ENCODE results near the gene PRG3.
A peak's percentile ranks its signal among the peaks of the same experiment; 100 is the strongest.

Gene PRG3

DNA sequence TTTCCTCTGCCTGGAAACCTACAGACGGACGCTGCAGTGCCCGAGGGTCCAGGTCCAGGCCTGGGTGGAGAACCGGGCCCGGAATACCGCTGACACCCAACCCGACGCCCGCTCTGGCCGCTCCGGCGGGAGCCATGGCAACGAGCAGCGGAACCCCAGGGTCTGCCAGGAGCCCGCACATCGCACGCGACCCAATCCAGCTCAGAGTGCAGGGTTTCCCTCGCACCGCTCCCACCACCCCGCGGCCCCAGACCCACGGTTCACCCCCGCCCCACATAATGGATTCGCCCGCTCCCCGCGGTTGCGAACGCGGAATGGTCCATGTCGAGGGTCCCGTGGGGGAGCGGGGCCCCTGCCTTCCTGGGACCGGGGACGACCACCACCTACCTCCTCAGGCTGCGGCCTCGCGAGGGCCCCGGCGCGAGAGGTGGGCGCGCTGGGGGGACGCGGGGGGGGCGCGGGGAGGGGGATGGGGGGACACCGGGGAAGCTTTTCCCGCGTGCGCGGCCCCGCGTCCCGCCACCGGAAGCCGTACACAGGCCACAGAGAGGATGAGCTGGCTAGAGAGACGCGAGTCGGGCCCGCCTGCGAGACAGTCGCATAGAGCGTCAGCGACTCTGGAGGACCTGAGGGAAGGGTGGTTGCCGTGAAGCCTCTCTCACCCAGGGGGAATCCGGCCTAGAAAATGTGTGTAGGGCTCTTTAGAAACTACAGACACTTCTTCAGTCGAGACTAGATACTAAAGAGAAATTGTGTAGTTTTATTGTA is 45.4 kb downstream of the PRG3 start, which contains the start of gene SSRP1:
SSRP1 (minus strand) TSS at position 550 of the 768 bp plus-strand sequence. CDS start 771 bp downstream, outside the sequence.
- peak within 1 kb of the TSS; percentile 60 for H2AFZ ChIP-seq (ENCODE audit: low read depth, low read length)
- H2AK5ac ChIP-seq (ENCODE audit: low read length, severe bottlenecking): no peak within 1 kb of the TSS
- H4K8ac ChIP-seq (ENCODE audit: low read length): peak within 1 kb of the TSS; percentile 70
- H2BK5ac ChIP-seq (ENCODE audit: low read depth, low read length, poor library complexity, severe bottlenecking): no peak within 1 kb of the TSS
- peak within 1 kb of the TSS; percentile 11 for H3K27ac ChIP-seq (ENCODE audit: low read length, poor library complexity, severe bottlenecking)
- H3K36me3 ChIP-seq (ENCODE audit: control insufficient read depth in 1 of 2, insufficient read depth in 2 of 2, low read depth in 1 of 2, low read length in 2 of 2): peaks cover 25 to 36% of the 10 kb centered on the region in 2 experiments
- peak within 1 kb of the TSS; percentile 70 for H4K91ac ChIP-seq (ENCODE audit: low read length)
- H3K4ac ChIP-seq (ENCODE audit: low read depth in 1 of 2, low read length in 2 of 2): peak within 1 kb of the TSS; percentile 51 to 54
- H3K27me3 ChIP-seq (ENCODE audit: control insufficient read depth in 1 of 2, insufficient read depth in 1 of 2, low read length in 2 of 2): peaks cover 24 to 28% of the 10 kb centered on the region in 2 experiments
- H3K4me3 ChIP-seq (ENCODE audit: insufficient read depth in 1 of 2, low read depth in 1 of 2, low read length in 2 of 2): peak within 1 kb of the TSS; percentile 80 to 83
- peak within 1 kb of the TSS in 1 of 2 experiments; percentile 28 for H2BK12ac ChIP-seq (ENCODE audit: low read length in 2 of 2)
- peak within 1 kb of the TSS; percentile 77 for H3K4me2 ChIP-seq (ENCODE audit: low read length, poor library complexity, severe bottlenecking)
- peak; percentile 91 for DNase-seq
- H2BK120ac ChIP-seq (ENCODE audit: low read depth, low read length): peak within 1 kb of the TSS; percentile 75
- peak within 1 kb of the TSS; percentile 71 to 73 for H3K18ac ChIP-seq (ENCODE audit: low read depth in 1 of 2, low read length in 2 of 2)
- H3K4me1 ChIP-seq (ENCODE audit: control insufficient read depth, insufficient read depth, low read depth, low read length): peaks cover 8% of the 10 kb centered on the region
- peak within 1 kb of the TSS; percentile 96 for H3K9ac ChIP-seq (ENCODE audit: low read length)
- under 1% methylated on average over 36 of the region's 69 CpGs for WGBS
- H2BK15ac ChIP-seq (ENCODE audit: low read depth, poor library complexity, severe bottlenecking): no peak within 1 kb of the TSS
- no peak within 1 kb of the TSS for H3K23ac ChIP-seq (ENCODE audit: low read length in 2 of 2)
- no peak within 1 kb of the TSS for H3K14ac ChIP-seq (ENCODE audit: low read length in 2 of 2)
- H3K79me1 ChIP-seq (replicated peaks; ENCODE audit: low read length, poor library complexity, severe bottlenecking): peaks cover 21% of the 10 kb centered on the region
- H3K9me3 ChIP-seq (ENCODE audit: control insufficient read depth, low read length): no peaks in the 10 kb centered on the region

DNA sequence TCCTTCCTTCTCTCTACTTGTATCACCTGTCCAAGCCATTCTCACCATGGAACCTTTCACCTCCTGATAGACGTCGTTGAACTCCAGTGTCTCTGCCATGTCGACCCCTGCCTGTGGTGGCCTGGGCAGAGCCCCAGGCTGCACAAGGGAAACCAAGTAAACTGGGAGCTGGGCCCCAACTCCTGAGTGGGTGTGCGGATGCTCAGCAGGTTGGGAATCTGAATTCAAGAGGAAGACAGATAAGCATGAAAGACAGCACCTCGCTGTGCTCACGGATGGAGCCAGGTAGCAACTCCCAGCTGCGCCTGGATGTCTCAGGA is 46.0 kb downstream of the PRG3 start:
- H3K79me1 ChIP-seq (replicated peaks; ENCODE audit: low read length, poor library complexity, severe bottlenecking): peaks cover 26% of the 10 kb centered on the region
- H3K4ac ChIP-seq (ENCODE audit: low read depth in 1 of 2, low read length in 2 of 2): peak overlapping the region; percentile 21 to 51
- peaks cover 31 to 42% of the 10 kb centered on the region in 2 experiments for H3K36me3 ChIP-seq (ENCODE audit: control insufficient read depth in 1 of 2, insufficient read depth in 2 of 2, low read depth in 1 of 2, low read length in 2 of 2)
- H2BK15ac ChIP-seq (ENCODE audit: low read depth, poor library complexity, severe bottlenecking): no peak overlapping the region
- H3K9me3 ChIP-seq (ENCODE audit: control insufficient read depth, low read length): no peaks in the 10 kb centered on the region
- H3K4me1 ChIP-seq (ENCODE audit: control insufficient read depth, insufficient read depth, low read depth, low read length): peaks cover 8% of the 10 kb centered on the region
- H2BK12ac ChIP-seq (ENCODE audit: low read length in 2 of 2): peak overlapping the region in 1 of 2 experiments; percentile 28
- peak overlapping the region; percentile 80 to 83 for H3K4me3 ChIP-seq (ENCODE audit: insufficient read depth in 1 of 2, low read depth in 1 of 2, low read length in 2 of 2)
- DNase-seq: no peak
- no peak overlapping the region for H3K14ac ChIP-seq (ENCODE audit: low read length in 2 of 2)
- peak overlapping the region in 1 of 2 experiments; percentile 73 for H3K18ac ChIP-seq (ENCODE audit: low read depth in 1 of 2, low read length in 2 of 2)
- no peak overlapping the region for H3K23ac ChIP-seq (ENCODE audit: low read length in 2 of 2)
- H3K4me2 ChIP-seq (ENCODE audit: low read length, poor library complexity, severe bottlenecking): peak overlapping the region; percentile 77
- peak overlapping the region; percentile 93 for H3K9ac ChIP-seq (ENCODE audit: low read length)
- H4K8ac ChIP-seq (ENCODE audit: low read length): peak overlapping the region; percentile 70
- H2AK5ac ChIP-seq (ENCODE audit: low read length, severe bottlenecking): no peak overlapping the region
- peaks cover 19 to 23% of the 10 kb centered on the region in 2 experiments for H3K27me3 ChIP-seq (ENCODE audit: control insufficient read depth in 1 of 2, insufficient read depth in 1 of 2, low read length in 2 of 2)
- peak overlapping the region; percentile 15 for H2AFZ ChIP-seq (ENCODE audit: low read depth, low read length)
- 19% methylated on average over 7 of the region's 7 CpGs for WGBS
- H2BK5ac ChIP-seq (ENCODE audit: low read depth, low read length, poor library complexity, severe bottlenecking): no peak overlapping the region
- H4K91ac ChIP-seq (ENCODE audit: low read length): no peak overlapping the region
- no peak overlapping the region for H2BK120ac ChIP-seq (ENCODE audit: low read depth, low read length)
- H3K27ac ChIP-seq (ENCODE audit: low read length, poor library complexity, severe bottlenecking): peak overlapping the region; percentile 11

GRCh38 chr11:57332694-57333440 is 48.1 kb downstream of the PRG3 start:
- Histone ChIP-seq H2BK15ac (ENCODE audit: low read depth, poor library complexity, severe bottlenecking) (no peak overlapping the region), H3K9ac (ENCODE audit: low read length) (no peak overlapping the region), H3K4me3 (ENCODE audit: insufficient read depth in 1 of 2, low read depth in 1 of 2, low read length in 2 of 2) (no peak overlapping the region), H2BK12ac (ENCODE audit: low read length in 2 of 2) (no peak overlapping the region), H2BK5ac (ENCODE audit: low read depth, low read length, poor library complexity, severe bottlenecking) (no peak overlapping the region), H3K36me3 (ENCODE audit: control insufficient read depth in 1 of 2, insufficient read depth in 2 of 2, low read depth in 1 of 2, low read length in 2 of 2) (peaks cover 45 to 63% of the 10 kb centered on the region in 2 experiments), H3K4me2 (ENCODE audit: low read length, poor library complexity, severe bottlenecking) (no peak overlapping the region), H3K4me1 (ENCODE audit: control insufficient read depth, insufficient read depth, low read depth, low read length) (peaks cover 8% of the 10 kb centered on the region), H2BK120ac (ENCODE audit: low read depth, low read length) (no peak overlapping the region), H4K8ac (ENCODE audit: low read length) (no peak overlapping the region), H3K9me3 (ENCODE audit: control insufficient read depth, low read length) (no peaks in the 10 kb centered on the region), H3K4ac (ENCODE audit: low read depth in 1 of 2, low read length in 2 of 2) (no peak overlapping the region), H3K27ac (ENCODE audit: low read length, poor library complexity, severe bottlenecking) (no peak overlapping the region), H3K14ac (ENCODE audit: low read length in 2 of 2) (no peak overlapping the region), H2AFZ (ENCODE audit: low read depth, low read length) (no peak overlapping the region), H3K79me1 (replicated peaks; ENCODE audit: low read length, poor library complexity, severe bottlenecking) (peaks cover 44% of the 10 kb centered on the region), H3K18ac (ENCODE audit: low read depth in 1 of 2, low read length in 2 of 2) (no peak overlapping the region), H4K91ac (ENCODE audit: low read length) (peak overlapping the region; percentile 29), H3K23ac (ENCODE audit: low read length in 2 of 2) (no peak overlapping the region), H2AK5ac (ENCODE audit: low read length, severe bottlenecking) (no peak overlapping the region), H3K27me3 (ENCODE audit: control insufficient read depth in 1 of 2, insufficient read depth in 1 of 2, low read length in 2 of 2) (peaks cover 0 to 2% of the 10 kb centered on the region in 2 experiments)
- DNase-seq: peak; percentile 86
- 97% methylated on average over 11 of the region's 11 CpGs for WGBS

GRCh38 chr11:57331720-57332119 is 49.2 kb downstream of the PRG3 start:
- H4K8ac ChIP-seq (ENCODE audit: low read length): no peak overlapping the region
- no peak overlapping the region for H2BK120ac ChIP-seq (ENCODE audit: low read depth, low read length)
- peak overlapping the region in 1 of 2 experiments; percentile 15 for H3K4me3 ChIP-seq (ENCODE audit: insufficient read depth in 1 of 2, low read depth in 1 of 2, low read length in 2 of 2)
- no peak overlapping the region for H3K14ac ChIP-seq (ENCODE audit: low read length in 2 of 2)
- H2AFZ ChIP-seq (ENCODE audit: low read depth, low read length): no peak overlapping the region
- no peak overlapping the region for H2BK15ac ChIP-seq (ENCODE audit: low read depth, poor library complexity, severe bottlenecking)
- no peak overlapping the region for H4K91ac ChIP-seq (ENCODE audit: low read length)
- H3K4me1 ChIP-seq (ENCODE audit: control insufficient read depth, insufficient read depth, low read depth, low read length): peaks cover 10% of the 10 kb centered on the region
- peaks cover 44% of the 10 kb centered on the region for H3K79me1 ChIP-seq (replicated peaks; ENCODE audit: low read length, poor library complexity, severe bottlenecking)
- no peak overlapping the region for H3K23ac ChIP-seq (ENCODE audit: low read length in 2 of 2)
- no peak overlapping the region for H2BK5ac ChIP-seq (ENCODE audit: low read depth, low read length, poor library complexity, severe bottlenecking)
- no peak overlapping the region for H3K4me2 ChIP-seq (ENCODE audit: low read length, poor library complexity, severe bottlenecking)
- H3K36me3 ChIP-seq (ENCODE audit: control insufficient read depth in 1 of 2, insufficient read depth in 2 of 2, low read depth in 1 of 2, low read length in 2 of 2): peaks cover 56 to 75% of the 10 kb centered on the region in 2 experiments
- no peak overlapping the region for H3K9ac ChIP-seq (ENCODE audit: low read length)
- DNase-seq: no peak
- H3K9me3 ChIP-seq (ENCODE audit: control insufficient read depth, low read length): no peaks in the 10 kb centered on the region
- H2BK12ac ChIP-seq (ENCODE audit: low read length in 2 of 2): no peak overlapping the region
- no peak overlapping the region for H2AK5ac ChIP-seq (ENCODE audit: low read length, severe bottlenecking)
- no peak overlapping the region for H3K27ac ChIP-seq (ENCODE audit: low read length, poor library complexity, severe bottlenecking)
- H3K4ac ChIP-seq (ENCODE audit: low read depth in 1 of 2, low read length in 2 of 2): no peak overlapping the region
- WGBS: 97% methylated on average over 14 of the region's 14 CpGs
- H3K18ac ChIP-seq (ENCODE audit: low read depth in 1 of 2, low read length in 2 of 2): no peak overlapping the region
- H3K27me3 ChIP-seq (ENCODE audit: control insufficient read depth in 1 of 2, insufficient read depth in 1 of 2, low read length in 2 of 2): no peaks in the 10 kb centered on the region
